Stomach (tissue), 19 donors: Measurements from ENCODE around the gene EML6. TPM values are rescaled to one million over a fixed set of nuclear protein-coding genes. Genes with fewer than 3 reads are reported as not detected.

Experiments used
- DNase-seq, 2 donors: peaks; one replicate each; pipeline versions ENCODE4 v3.0.0 to v3.0.0-alpha.2; 2013 to 2019
- H3K27ac ChIP-seq, 5 donors: fragments of 200-600 bp in 4 of 5; sonication (generic) in 4 of 5; one replicate each; pipeline ENCODE4 v1.5.1; 2013 to 2019; ENCODE audit warnings: mild to moderate bottlenecking in 1 of 5, moderate library complexity in 1 of 5
- H3K27me3 ChIP-seq, 3 donors: fragments of 200-600 bp; sonication (generic); one replicate each; pipeline ENCODE4 v1.5.1; 2017 to 2019; ENCODE audit warnings: mixed run types in 1 of 3
- H3K36me3 ChIP-seq, 4 donors: fragments of 200-600 bp; sonication (generic); 1 replicate in 3 of 4; 2 replicates in 1 of 4; pipeline ENCODE4 v1.5.1; 2016 to 2019
- H3K4me1 ChIP-seq, 4 donors: fragments of 200-600 bp; sonication (generic); one replicate each; pipeline ENCODE4 v1.5.1; 2016 to 2019
- H3K4me3 ChIP-seq, 4 donors: fragments of 200-600 bp; sonication (generic) in 3 of 4; one replicate each; pipeline ENCODE4 v1.5.1; 2016 to 2019; ENCODE audit warnings: mild to moderate bottlenecking in 1 of 4
- H3K9me3 ChIP-seq, 4 donors: fragments of 200-600 bp; sonication (generic); one replicate each; pipeline ENCODE4 v1.5.1; 2016 to 2019
- EP300 ChIP-seq: sonication (generic); formaldehyde crosslinking; IDR thresholded peaks from one replicate; pipeline ENCODE4 v1.6.1; 2017; ENCODE audit warnings: antibody characterized with exemption
- POLR2A ChIP-seq, 4 donors: fragments of 450-650 bp; IDR thresholded peaks; one replicate each; pipeline ENCODE4 v1.6.1; 2016; ENCODE audit warnings: antibody characterized with exemption in 4 of 4, control low read depth in 2 of 4, mild to moderate bottlenecking in 1 of 4, moderate library complexity in 1 of 4
- POLR2AphosphoS5 ChIP-seq, 3 donors: sonication (generic); formaldehyde crosslinking; IDR thresholded peaks; one replicate each; pipeline ENCODE4 v1.6.1; 2016; ENCODE audit warnings: antibody characterized with exemption in 3 of 3
- WGBS, 5 donors: extraction: QIAGEN DNeasy Blood & Tissue Kit in 3 of 5; methylation state at CpG; one replicate each; pipeline versions ENCODE4 v1.1.5 to v1.1.7; 2013 to 2018; 5-methylcytosine and 5-hydroxymethylcytosine counted together
- intact Hi-C: fragments of 100-400 bp; cut with DNase I; formaldehyde crosslinking; loops from one replicate; pipeline ENCODE4 v1.15.1; 2023; ENCODE audit warnings: low total_unique reads
- long read RNA-seq, 10 donors: transcript quantifications; one replicate each; lab custom pipeline, GENCODE V29; 2026
- polyA plus RNA-seq, 3 donors: library from polyadenylated mRNA; stranded (reverse); fragments of 200-250 nt; gene quantifications; one replicate each; pipeline ENCODE4 v1.2.3, GENCODE V29; 2013
- total RNA-seq, 5 donors: library from RNA; depleted of rRNA; stranded (reverse); fragments of >200 nt; gene quantifications; one replicate each; pipeline versions ENCODE4 v1.1.0 to v1.2.3, GENCODE V29; 2014 to 2016
- TF ChIP-seq, protein P1 (sequence below), 7 experiments: fragments of 450-650 bp in 4 of 7; fragments of 200-600 bp in 3 of 7; sonication (generic) in 3 of 7; IDR thresholded peaks; one replicate each; pipeline ENCODE4 v1.5.1; 2016 to 2019; ENCODE audit warnings: antibody characterized with exemption in 7 of 7, control low read depth in 2 of 7, mild to moderate bottlenecking in 1 of 7
- donor health status: healthy with polysubstance abuse.
- donor health status: Bipolar disorder and iron deficiency.
- donor health status: healthy.

EML6 gene
- 10 to 100 TPM in 1 of 5 donors, 1 to 10 TPM in 3, under 1 TPM in 1; 0.45 to 10.1 (median 2.2) TPM for total RNA-seq
- 1 to 10 TPM in 2 of 3 donors, not detected in 1; 1.3 to 1.6 TPM for polyA plus RNA-seq
- long read RNA-seq, donor 1: 0 reads
- long read RNA-seq, donor 2, partial matches to known transcripts: 282 of 385 reads
- long read RNA-seq, donor 2, other reads (novel, unspliced or antisense): 102 of 385 reads
- long read RNA-seq, donor 3: 0 reads
- long read RNA-seq, donor 4: 0 reads
- long read RNA-seq, donor 5, partial matches to known transcripts: 0 of 1 reads
- long read RNA-seq, donor 5, other reads (novel, unspliced or antisense): 0 of 1 reads
- long read RNA-seq, donor 6: 0 reads
- long read RNA-seq, donor 7, partial matches to known transcripts: 57 of 128 reads
- long read RNA-seq, donor 7, other reads (novel, unspliced or antisense): 71 of 128 reads
- long read RNA-seq, donor 8: 0 reads
- long read RNA-seq, donor 9: 0 reads
- long read RNA-seq, donor 10, partial matches to known transcripts: 25 of 44 reads
- long read RNA-seq, donor 10, other reads (novel, unspliced or antisense): 19 of 44 reads

DNA sequence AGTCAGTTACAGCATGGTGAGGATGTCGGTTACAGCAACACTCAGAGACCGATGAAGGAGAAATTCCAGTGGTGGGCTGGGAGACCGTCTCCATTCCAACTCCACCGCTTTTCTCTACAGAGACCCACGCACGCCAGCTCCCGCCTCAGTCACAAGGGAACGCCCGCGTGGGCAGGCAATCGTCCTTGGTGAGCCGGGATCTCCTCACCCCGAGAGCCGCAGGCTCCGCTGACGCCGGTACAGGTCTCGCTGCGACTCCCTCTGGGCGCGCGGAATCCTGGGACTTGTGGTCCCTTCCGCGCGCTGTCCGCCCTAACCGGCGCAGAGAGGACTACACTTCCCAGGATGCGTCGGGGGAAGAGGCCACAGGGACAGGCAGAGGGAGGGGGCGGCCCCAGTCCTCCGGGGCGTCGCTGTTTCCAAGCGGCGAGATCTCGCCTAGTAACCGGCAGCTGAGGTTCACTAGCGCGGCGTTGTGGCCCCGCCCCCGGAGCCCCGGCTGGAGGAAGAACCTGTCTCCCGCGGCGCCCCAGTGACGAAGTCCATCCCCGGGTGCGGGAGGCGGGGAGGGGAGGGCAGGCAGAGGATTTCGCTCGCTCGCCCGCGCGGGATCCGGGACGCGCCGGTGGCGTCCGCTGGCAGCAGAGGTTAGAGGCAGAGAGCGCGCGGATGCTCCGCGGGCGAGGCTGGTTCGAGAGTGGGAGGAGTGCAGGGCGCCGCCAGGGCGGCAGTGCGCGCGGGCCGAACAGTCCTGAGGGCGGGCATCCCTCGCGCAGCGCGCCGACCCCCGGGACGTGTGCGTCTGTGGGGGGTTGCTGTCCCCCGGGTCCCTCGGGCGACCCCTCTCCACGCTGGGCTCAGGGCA is at the start of gene EML6:
Gene EML6, plus strand, starts transcription at position 532 of the 865 bp plus-strand sequence. CDS start 1,400 bp downstream, outside the sequence.
- WGBS, 5 donors: 0 to 1% (median 0%) methylated on average over 44 to 90 of the region's 90 CpGs
- intact Hi-C loops: no loop called here
- peaks cover 0 to 20% (median 11%) of the 10 kb centered on the region in 3 donors for H3K27me3 ChIP-seq
- no peaks in the 10 kb centered on the region for H3K9me3 ChIP-seq
- peak within 1 kb of the TSS; percentile 76 to 87 (median 84) for H3K27ac ChIP-seq
- peak; percentile 98 to 100 for DNase-seq
- H3K36me3 ChIP-seq: no peaks in the 10 kb centered on the region
- peaks cover 7 to 26% (median 22%) of the 10 kb centered on the region in 4 donors for H3K4me1 ChIP-seq
- TF ChIP-seq, protein P1, sequence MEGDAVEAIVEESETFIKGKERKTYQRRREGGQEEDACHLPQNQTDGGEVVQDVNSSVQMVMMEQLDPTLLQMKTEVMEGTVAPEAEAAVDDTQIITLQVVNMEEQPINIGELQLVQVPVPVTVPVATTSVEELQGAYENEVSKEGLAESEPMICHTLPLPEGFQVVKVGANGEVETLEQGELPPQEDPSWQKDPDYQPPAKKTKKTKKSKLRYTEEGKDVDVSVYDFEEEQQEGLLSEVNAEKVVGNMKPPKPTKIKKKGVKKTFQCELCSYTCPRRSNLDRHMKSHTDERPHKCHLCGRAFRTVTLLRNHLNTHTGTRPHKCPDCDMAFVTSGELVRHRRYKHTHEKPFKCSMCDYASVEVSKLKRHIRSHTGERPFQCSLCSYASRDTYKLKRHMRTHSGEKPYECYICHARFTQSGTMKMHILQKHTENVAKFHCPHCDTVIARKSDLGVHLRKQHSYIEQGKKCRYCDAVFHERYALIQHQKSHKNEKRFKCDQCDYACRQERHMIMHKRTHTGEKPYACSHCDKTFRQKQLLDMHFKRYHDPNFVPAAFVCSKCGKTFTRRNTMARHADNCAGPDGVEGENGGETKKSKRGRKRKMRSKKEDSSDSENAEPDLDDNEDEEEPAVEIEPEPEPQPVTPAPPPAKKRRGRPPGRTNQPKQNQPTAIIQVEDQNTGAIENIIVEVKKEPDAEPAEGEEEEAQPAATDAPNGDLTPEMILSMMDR (IDR thresholded peaks at IDR 0.05): peak in 2 of 7 experiments; percentile 15 to 32
- TF ChIP-seq POLR2A (IDR thresholded peaks at IDR 0.05) (peak in 2 of 4 donors; percentile 38 to 48), POLR2AphosphoS5 (IDR thresholded peaks at IDR 0.05) (peak; percentile 72 to 90 (median 83)), EP300 (no peak)
- peak within 1 kb of the TSS; percentile 73 to 85 (median 80) for H3K4me3 ChIP-seq

DNA sequence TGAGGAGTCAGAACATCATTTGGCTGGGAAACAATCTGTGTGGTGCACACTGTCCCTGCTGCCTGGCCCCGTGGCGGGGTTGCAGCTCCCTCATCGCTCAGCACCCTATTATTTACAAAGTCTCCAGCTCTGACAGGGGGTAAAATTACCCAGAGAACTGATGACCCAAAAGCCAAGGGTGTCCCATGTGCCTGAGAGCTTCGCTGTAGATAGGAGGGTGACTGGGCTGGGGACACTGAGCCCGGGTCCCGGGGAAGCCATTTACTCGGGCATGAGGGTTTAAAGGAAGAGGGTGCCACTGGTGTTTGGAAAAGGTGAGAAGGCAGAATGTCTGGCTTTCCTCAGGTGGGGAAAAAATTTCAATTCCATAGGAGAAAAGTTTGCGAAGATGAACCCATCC is 48.2 kb upstream of the EML6 start:
- H3K9me3 ChIP-seq: no peaks in the 10 kb centered on the region
- H3K4me1 ChIP-seq: peaks cover 19 to 53% (median 37%) of the 10 kb centered on the region in 4 donors
- H3K27me3 ChIP-seq: no peaks in the 10 kb centered on the region
- no peak overlapping the region for H3K4me3 ChIP-seq
- TF ChIP-seq, protein P1 (IDR thresholded peaks at IDR 0.05): no peak
- TF ChIP-seq POLR2AphosphoS5 (IDR thresholded peaks at IDR 0.05): no peak
- TF ChIP-seq POLR2A (IDR thresholded peaks at IDR 0.05): no peak
- no peak for TF ChIP-seq EP300
- DNase-seq: no peak
- peaks cover 0 to 9% (median 6%) of the 10 kb centered on the region in 4 donors for H3K36me3 ChIP-seq
- intact Hi-C loops: no loop called here
- 83 to 93% (median 90%) methylated on average over 8 of the region's 8 CpGs for WGBS, 5 donors
- H3K27ac ChIP-seq: no peak overlapping the region

DNA sequence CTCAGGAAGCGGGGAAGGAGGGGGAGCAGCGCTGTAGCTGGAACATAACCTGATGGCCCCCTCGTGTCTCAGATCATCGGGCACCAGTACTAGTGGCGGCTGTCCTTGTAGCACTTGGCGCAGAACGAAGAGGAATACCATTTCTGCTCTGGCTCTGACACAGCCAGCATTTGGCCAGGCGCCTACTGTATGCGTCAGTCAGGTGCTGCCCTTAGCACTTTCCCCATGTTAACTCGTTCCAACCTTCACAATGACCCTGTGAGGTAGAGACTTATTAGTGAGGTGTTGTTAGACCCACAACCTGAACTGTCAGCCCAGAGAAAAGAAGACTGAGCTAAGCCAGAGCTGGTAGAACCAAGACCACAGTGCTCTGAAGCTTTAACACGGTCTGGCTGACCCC is 47.7 kb upstream of the EML6 start:
- intact Hi-C loops: no loop called here
- H3K4me3 ChIP-seq: no peak overlapping the region
- peaks cover 0 to 4% (median 2%) of the 10 kb centered on the region in 4 donors for H3K36me3 ChIP-seq
- H3K4me1 ChIP-seq: peaks cover 17 to 48% (median 34%) of the 10 kb centered on the region in 4 donors
- TF ChIP-seq POLR2AphosphoS5 (IDR thresholded peaks at IDR 0.05) (peak in 1 of 3 donors; percentile 7), POLR2A (IDR thresholded peaks at IDR 0.05) (no peak), EP300 (no peak)
- TF ChIP-seq, protein P1 (IDR thresholded peaks at IDR 0.05): no peak
- 36 to 69% (median 44%) methylated on average over 11 of the region's 11 CpGs for WGBS, 5 donors
- H3K27ac ChIP-seq: no peak overlapping the region
- no peaks in the 10 kb centered on the region for H3K9me3 ChIP-seq
- H3K27me3 ChIP-seq: no peaks in the 10 kb centered on the region
- peak; percentile 39 to 76 for DNase-seq

DNA sequence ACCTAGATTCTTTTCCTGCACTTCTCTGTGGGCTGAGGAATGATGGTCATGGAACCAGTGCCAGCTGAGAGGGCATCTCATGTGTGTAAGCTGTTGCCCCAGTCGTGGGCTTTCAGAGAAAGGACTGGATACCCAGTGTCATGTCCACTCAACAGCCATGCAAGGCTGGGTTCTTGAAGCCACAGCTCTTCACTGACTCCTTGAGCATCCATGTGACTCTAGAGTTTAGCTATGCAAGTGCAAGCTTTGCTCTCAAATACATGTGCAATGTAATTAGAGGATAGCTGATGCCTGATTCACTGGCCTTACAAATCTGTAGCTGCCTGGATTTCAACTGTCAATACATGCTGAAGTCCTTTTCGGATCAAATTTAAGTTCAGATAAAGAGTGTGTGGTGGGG is 46.8 kb upstream of the EML6 start:
- Histone ChIP-seq H3K27me3 (no peaks in the 10 kb centered on the region), H3K36me3 (no peaks in the 10 kb centered on the region), H3K4me3 (no peak overlapping the region), H3K27ac (no peak overlapping the region), H3K4me1 (peaks cover 17 to 39% (median 33%) of the 10 kb centered on the region in 4 donors), H3K9me3 (no peaks in the 10 kb centered on the region)
- TF ChIP-seq POLR2A (IDR thresholded peaks at IDR 0.05): no peak
- TF ChIP-seq EP300: no peak
- TF ChIP-seq POLR2AphosphoS5 (IDR thresholded peaks at IDR 0.05): no peak
- TF ChIP-seq, protein P1 (IDR thresholded peaks at IDR 0.05): no peak
- 64 to 75% (median 69%) methylated on average over 2 of the region's 2 CpGs for WGBS, 5 donors
- intact Hi-C loops: no loop called here
- no peak for DNase-seq
